Right cardiac atrium (tissue), 5 donors: ENCODE results near the gene CFAP157. TPM values are rescaled to one million over a fixed set of nuclear protein-coding genes. Genes with fewer than 3 reads are reported as not detected.

Experiments used
- ATAC-seq, 2 donors: fragments of 200-7000 bp; cut with Tn5 transposase; one replicate each; pipeline versions ENCODE4 v1.8.0 to v1.9.1; 2020; ENCODE audit warnings: moderate library complexity in 2 of 2, mild to moderate bottlenecking in 1 of 2
- DNase-seq, 3 donors: peaks; one replicate each; pipeline ENCODE4 v3.0.0-alpha.2; 2020
- H3K27ac ChIP-seq: one replicate; pipeline ENCODE4 v1.5.1; 2013; ENCODE audit warnings: mild to moderate bottlenecking, low read length, control low read depth, moderate library complexity
- H3K27me3 ChIP-seq: one replicate; pipeline ENCODE4 v1.6.1; 2013; ENCODE audit not compliant: control insufficient read depth, insufficient read depth
- H3K4me1 ChIP-seq: one replicate; pipeline ENCODE4 v1.6.1; 2013; ENCODE audit warnings: low read length; ENCODE audit not compliant: control insufficient read depth, insufficient read depth
- H3K4me3 ChIP-seq: one replicate; pipeline ENCODE4 v1.5.1; 2013; ENCODE audit warnings: low read length, control low read depth
- H3K9me3 ChIP-seq: one replicate; pipeline ENCODE4 v1.6.1; 2013; ENCODE audit warnings: low read length; ENCODE audit not compliant: control insufficient read depth
- WGBS: extraction: QIAGEN DNeasy Blood & Tissue Kit; methylation state at CpG from one replicate; pipeline ENCODE4 v1.1.7; 2013; 5-methylcytosine and 5-hydroxymethylcytosine counted together
- intact Hi-C, 4 donors: fragments of 100-400 bp; cut with DNase I; formaldehyde crosslinking; loops; one replicate each; pipeline versions ENCODE4 v1.11.0 to v1.14.0; 2022 to 2023
- long read RNA-seq, 4 donors: library from polyadenylated mRNA; unstranded; transcript quantifications; one replicate each; pipeline ENCODE4 v2.0.0, GENCODE V29; 2020 to 2021
- polyA plus RNA-seq: library from polyadenylated mRNA; stranded (reverse); fragments of 200-250 nt; gene quantifications from one replicate; pipeline ENCODE4 v1.2.3, GENCODE V29; 2013
- total RNA-seq, 4 donors: library from RNA; stranded (reverse); fragmentation: NEBNext Ultra II Directional; extraction: Animal tissue kit (Norgen Biotek cat#: 25700); gene quantifications; one replicate each; pipeline ENCODE4 v1.2.1, GENCODE V29; 2021
- donor health status: healthy with polysubstance abuse.
- donor health status: DM: no; HTN: yes; CAD: no.
- donor health status: DM: no; HTN: no; CAD: no.
- donor health status: DM: no; HTN: yes; CAD: no; lungs with severe emphysema.
- donor health status: DM: yes; HTN: yes; CAD: no.

CFAP157 gene
- not detected for total RNA-seq
- polyA plus RNA-seq: 0.18 TPM
- long read RNA-seq, donor 1, partial matches to known transcripts: 0 of 2 reads
- long read RNA-seq, donor 1, other reads (novel, unspliced or antisense): 2 of 2 reads
- long read RNA-seq, donor 2: 0 reads
- long read RNA-seq, donor 3: 0 reads
- long read RNA-seq, donor 4, partial matches to known transcripts: 0 of 1 reads
- long read RNA-seq, donor 4, other reads (novel, unspliced or antisense): 1 of 1 reads

- intact Hi-C loops: no loop called here
- H3K27ac ChIP-seq: no peak within 1 kb of the TSS
- no peak within 1 kb of the TSS for H3K4me3 ChIP-seq
- no peaks in the 10 kb centered on the region for H3K27me3 ChIP-seq
- 55% methylated on average over 11 of the region's 11 CpGs for WGBS
- no peaks in the 10 kb centered on the region for H3K9me3 ChIP-seq
- DNase-seq (no peak), ATAC-seq (peak; percentile 22 to 34)
- H3K4me1 ChIP-seq: no peaks in the 10 kb centered on the region
Measured at GRCh38 chr9:127706836-127707241, at the start of gene CFAP157. TSS of gene CFAP157 (plus strand) at chr9:127706988. CDS start at chr9:127707032, 44 bp downstream.

GRCh38 chr9:127658428-127658827, 48.4 kb upstream of the CFAP157 start:
- DNase-seq: no peak
- Histone ChIP-seq H3K4me3 (no peak overlapping the region), H3K27me3 (no peaks in the 10 kb centered on the region), H3K4me1 (no peaks in the 10 kb centered on the region), H3K27ac (no peak overlapping the region), H3K9me3 (no peaks in the 10 kb centered on the region)
- WGBS: 89% methylated on average over 5 of the region's 5 CpGs
- intact Hi-C loops: no loop called here
- ATAC-seq: no peak

GRCh38 chr9:127660886-127661741, 45.7 kb upstream of the CFAP157 start:
- Histone ChIP-seq H3K27me3 (no peaks in the 10 kb centered on the region), H3K4me3 (no peak overlapping the region), H3K27ac (no peak overlapping the region), H3K4me1 (no peaks in the 10 kb centered on the region), H3K9me3 (no peaks in the 10 kb centered on the region)
- 52% methylated on average over 13 of the region's 13 CpGs for WGBS
- DNase-seq: no peak
- intact Hi-C loops: no loop called here
- ATAC-seq: no peak

GRCh38 chr9:127662617-127663016, 44.2 kb upstream of the CFAP157 start:
- no peak overlapping the region for H3K27ac ChIP-seq
- no peaks in the 10 kb centered on the region for H3K9me3 ChIP-seq
- H3K4me3 ChIP-seq: no peak overlapping the region
- no peak for ATAC-seq
- WGBS: 100% methylated on average over 1 of the region's 1 CpG
- intact Hi-C loops: no loop called here
- H3K4me1 ChIP-seq: no peaks in the 10 kb centered on the region
- DNase-seq: no peak
- H3K27me3 ChIP-seq: no peaks in the 10 kb centered on the region

GRCh38 chr9:127664324-127664677, 42.5 kb upstream of the CFAP157 start:
- ATAC-seq: peak; percentile 20 to 51
- intact Hi-C loops: no loop called here

GRCh38 chr9:127664678-127665507, 41.9 kb upstream of the CFAP157 start:
- intact Hi-C loops: no loop called here
- ATAC-seq (peak; percentile 66 to 83), DNase-seq (peak in 2 of 3 donors; percentile 48 to 52)
- Histone ChIP-seq H3K4me1 (no peaks in the 10 kb centered on the region), H3K27me3 (no peaks in the 10 kb centered on the region), H3K4me3 (no peak overlapping the region), H3K9me3 (no peaks in the 10 kb centered on the region), H3K27ac (no peak overlapping the region)
- 62% methylated on average over 10 of the region's 10 CpGs for WGBS

More at GRCh38 chr9:127664324-127664677, 42.5 kb upstream of the CFAP157 start:
- H3K27me3 ChIP-seq: no peaks in the 10 kb centered on the region
- H3K9me3 ChIP-seq: no peaks in the 10 kb centered on the region
- H3K27ac ChIP-seq: no peak overlapping the region
- H3K4me3 ChIP-seq: no peak overlapping the region
- no peaks in the 10 kb centered on the region for H3K4me1 ChIP-seq
- DNase-seq: no peak
- WGBS: 83% methylated on average over 7 of the region's 7 CpGs

GRCh38 chr9:127667127-127667844, 39.5 kb upstream of the CFAP157 start:
- intact Hi-C loops: no loop called here
- DNase-seq (no peak), ATAC-seq (no peak)
- no peaks in the 10 kb centered on the region for H3K27me3 ChIP-seq
- WGBS: 77% methylated on average over 3 of the region's 3 CpGs
- H3K4me1 ChIP-seq: no peaks in the 10 kb centered on the region
- no peak overlapping the region for H3K27ac ChIP-seq
- no peak overlapping the region for H3K4me3 ChIP-seq
- H3K9me3 ChIP-seq: no peaks in the 10 kb centered on the region

- no peaks in the 10 kb centered on the region for H3K4me1 ChIP-seq
- DNase-seq (no peak), ATAC-seq (no peak)
- H3K4me3 ChIP-seq: no peak overlapping the region
- WGBS: 86% methylated on average over 18 of the region's 18 CpGs
- H3K27me3 ChIP-seq: no peaks in the 10 kb centered on the region
- intact Hi-C loops: no loop called here
- no peaks in the 10 kb centered on the region for H3K9me3 ChIP-seq
- no peak overlapping the region for H3K27ac ChIP-seq
Measured at GRCh38 chr9:127667906-127668305, 38.9 kb upstream of the CFAP157 start.

GRCh38 chr9:127673234-127673633, 33.6 kb upstream of the CFAP157 start:
- Histone ChIP-seq H3K9me3 (no peaks in the 10 kb centered on the region), H3K27ac (no peak overlapping the region), H3K4me3 (no peak overlapping the region), H3K27me3 (no peaks in the 10 kb centered on the region), H3K4me1 (no peaks in the 10 kb centered on the region)
- WGBS: 87% methylated on average over 7 of the region's 7 CpGs
- DNase-seq (no peak), ATAC-seq (no peak)
- intact Hi-C loops: no loop called here

- DNase-seq (no peak), ATAC-seq (peak in 1 of 2 donors; percentile 26)
- intact Hi-C loops: no loop called here
- Histone ChIP-seq H3K27me3 (no peaks in the 10 kb centered on the region), H3K4me1 (no peaks in the 10 kb centered on the region), H3K27ac (no peak overlapping the region), H3K9me3 (no peaks in the 10 kb centered on the region), H3K4me3 (no peak overlapping the region)
- WGBS: 83% methylated on average over 12 of the region's 12 CpGs
Measured at GRCh38 chr9:127676638-127677037, 30.1 kb upstream of the CFAP157 start.
